K562 (cell line): ENCODE data around the gene FUZ. TPM values are rescaled to one million over a fixed set of nuclear protein-coding genes. Genes with fewer than 3 reads are reported as not detected.

Experiments
- ATF7 ChIP-seq: fragments of 450-650 bp; IDR thresholded peaks from 2 replicates; pipeline ENCODE4 v1.7.1; 2014; ENCODE audit warnings: mild to moderate bottlenecking, moderate library complexity
- CBFA2T3 ChIP-seq: fragments of 450-650 bp; IDR thresholded peaks from 2 replicates; pipeline ENCODE4 v1.6.1; 2017
- CBX1 ChIP-seq: sonication (generic); IDR thresholded peaks from 2 replicates; pipeline ENCODE4 v1.6.1; 2016; ENCODE audit warnings: antibody characterized with exemption, low read depth, mild to moderate bottlenecking
- CCAR2 ChIP-seq: fragments of 200-400 bp; formaldehyde crosslinking; IDR thresholded peaks from 2 replicates; pipeline ENCODE4 v1.6.1; 2017; ENCODE audit warnings: mild to moderate bottlenecking, low read depth, low read length
- E2F1 ChIP-seq: sonication (generic); formaldehyde crosslinking; IDR thresholded peaks from 2 replicates; pipeline ENCODE4 v1.8.1; 2023; ENCODE audit warnings: mild to moderate bottlenecking, missing genetic modification reagents, moderate library complexity
- ESRRA ChIP-seq: fragments of 450-650 bp; IDR thresholded peaks from 2 replicates; pipeline ENCODE4 v1.6.1; 2014; ENCODE audit warnings: low read depth, mild to moderate bottlenecking, moderate library complexity, borderline replicate concordance
- FOXJ3 ChIP-seq: sonication (generic); formaldehyde crosslinking; IDR thresholded peaks from 2 replicates; pipeline ENCODE4 v1.4.0; 2020; ENCODE audit warnings: mild to moderate bottlenecking, missing genetic modification reagents
- HSF4 ChIP-seq: fragments of 250-450 bp; sonication (Bioruptor Pico); IDR thresholded peaks from 2 replicates; pipeline ENCODE4 v2.1.2; 2022; ENCODE audit warnings: mild to moderate bottlenecking, moderate library complexity, borderline replicate concordance
- KDM4B ChIP-seq, 2 experiments: fragments of 450-650 bp in 1 of 2; sonication (generic) in 1 of 2; IDR thresholded peaks; 2 replicates each; pipeline ENCODE4 v1.6.1; 2016 to 2017; ENCODE audit warnings: borderline replicate concordance in 2 of 2, antibody characterized with exemption in 1 of 2, low read depth in 1 of 2, mild to moderate bottlenecking in 1 of 2
- MCM5 ChIP-seq: fragments of 450-650 bp; IDR thresholded peaks from 2 replicates; pipeline ENCODE4 v1.6.1; 2016; ENCODE audit warnings: low read depth
- NBN ChIP-seq: fragments of 450-650 bp; IDR thresholded peaks from 2 replicates; pipeline ENCODE4 v1.6.1; 2016; ENCODE audit warnings: low read depth, mild to moderate bottlenecking
- PHB ChIP-seq: fragments of 250-450 bp; sonication (Bioruptor Pico); IDR thresholded peaks from 2 replicates; pipeline ENCODE4 v1.5.0; 2021
- PHTF2 ChIP-seq: fragments of 250-450 bp; sonication (Bioruptor Pico); IDR thresholded peaks from 2 replicates; pipeline ENCODE4 v1.5.0; 2021; ENCODE audit warnings: mild to moderate bottlenecking
- PREB ChIP-seq: sonication (generic); formaldehyde crosslinking; IDR thresholded peaks from 2 replicates; pipeline ENCODE4 v1.8.1; 2023; ENCODE audit warnings: mild to moderate bottlenecking, missing genetic modification reagents
- RBM17 ChIP-seq: fragments of 200-400 bp; formaldehyde crosslinking; IDR thresholded peaks from 2 replicates; pipeline ENCODE4 v1.6.1; 2017; ENCODE audit warnings: low read depth, mild to moderate bottlenecking, low read length, borderline replicate concordance
- RREB1 ChIP-seq: fragments of 250-450 bp; sonication (Bioruptor Pico); IDR thresholded peaks from 2 replicates; pipeline ENCODE4 v1.4.0; 2020
- SMARCE1 ChIP-seq: fragments of 450-650 bp; IDR thresholded peaks from 2 replicates; pipeline ENCODE4 v1.7.1; 2016; ENCODE audit warnings: mild to moderate bottlenecking
- TAL1 ChIP-seq: fragments of 450-650 bp; IDR thresholded peaks from 2 replicates; pipeline ENCODE4 v1.6.1; 2016; ENCODE audit warnings: mild to moderate bottlenecking
- USF2 ChIP-seq: sonication (generic); formaldehyde crosslinking; IDR thresholded peaks from 2 replicates; pipeline ENCODE4 v1.5.0; 2020; ENCODE audit warnings: missing genetic modification reagents
- ZBTB1 ChIP-seq: sonication (generic); formaldehyde crosslinking; IDR thresholded peaks from 2 replicates; pipeline ENCODE4 v1.8.1; 2023; ENCODE audit warnings: missing genetic modification reagents, low read depth, mild to moderate bottlenecking, borderline replicate concordance
- ZNF212 ChIP-seq: fragments of 450-650 bp; formaldehyde crosslinking; IDR thresholded peaks from 2 replicates; pipeline ENCODE4 v1.4.0; 2020; ENCODE audit warnings: mild to moderate bottlenecking
- ZNF551 ChIP-seq: fragments of 250-450 bp; sonication (Bioruptor Pico); IDR thresholded peaks from 2 replicates; pipeline ENCODE4 v1.5.0; 2021; ENCODE audit warnings: mild to moderate bottlenecking, moderate library complexity
- polyA plus RNA-seq, 8 experiments: library from polyadenylated mRNA; depleted of rRNA in 4 of 8; stranded (reverse) in 5 of 8; unstranded in 3 of 8; fragments of >200 nt; fragmentation: Nextera tagmentation in 2 of 8; fragmentation: Illumina TruSeq in 1 of 8; extraction: Ambion mirVana in 2 of 8; extraction: Trizol in 1 of 8; gene quantifications; 2 replicates each; pipeline versions ENCODE4 v1.2.1 to v1.2.3, GENCODE V29; 2011 to 2014; ENCODE audit warnings: inconsistent platforms in 1 of 8, missing spikeins in 1 of 8
- total RNA-seq, 7 experiments: library from RNA; depleted of rRNA in 6 of 7; stranded (reverse); fragments of >200 nt in 6 of 7; fragmentation: Illumina TruSeq in 2 of 7; extraction: Trizol in 2 of 7; gene quantifications; 2 replicates each; pipeline versions ENCODE4 v1.2.1 to v1.2.3, GENCODE V29; 2011 to 2021; ENCODE audit warnings: low replicate concordance in 1 of 7

Gene FUZ
- total and polyA plus RNA-seq, 9 of the 15 experiments (the other 6 are each of a cell fraction or from before 2014, with no cell fraction given), result 0.17 to 7.6 (median 3.6) TPM; not detected in 1

GRCh38 chr19:49770529-49770928 lies 42.6 kb downstream of the FUZ start (continued):
- TF ChIP-seq USF2 (CRISPR knock-in tag) (0 out of 2 replicates have a peak, but pooled peaks have one; percentile 25), SMARCE1 (no peak), E2F1 (CRISPR knock-in tag) (no peak), ZNF212 (CRISPR knock-in tag) (no peak), CBFA2T3 (peak; percentile 72), CCAR2 (no peak), FOXJ3 (CRISPR knock-in tag) (no peak), ZNF551 (no peak), ZBTB1 (no peak), HSF4 (CRISPR knock-in tag) (no peak), PREB (CRISPR knock-in tag) (no peak), PHTF2 (CRISPR knock-in tag) (no peak), ESRRA (no peak), CBX1 (no peak), RBM17 (no peak), NBN (no peak), MCM5 (no peak), RREB1 (CRISPR knock-in tag) (no peak), ATF7 (no peak), PHB (CRISPR knock-in tag) (no peak), KDM4B (IDR thresholded peaks at IDR 0.05; ENCODE audit: borderline replicate concordance in 2 of 2, low read depth in 1 of 2) (no peak), TAL1 (peak; percentile 46; the same call in 1 of the 2 replicates)
